ENCODE data around the gene BNC2. TPM values are rescaled to one million over a fixed set of nuclear protein-coding genes. Genes with fewer than 3 reads are reported as not detected.

BNC2 gene
- total and polyA plus RNA-seq, 2 of the 4 experiments (the other 2 are of a cell fraction), result 15.5 to 45.2 TPM

DNA sequence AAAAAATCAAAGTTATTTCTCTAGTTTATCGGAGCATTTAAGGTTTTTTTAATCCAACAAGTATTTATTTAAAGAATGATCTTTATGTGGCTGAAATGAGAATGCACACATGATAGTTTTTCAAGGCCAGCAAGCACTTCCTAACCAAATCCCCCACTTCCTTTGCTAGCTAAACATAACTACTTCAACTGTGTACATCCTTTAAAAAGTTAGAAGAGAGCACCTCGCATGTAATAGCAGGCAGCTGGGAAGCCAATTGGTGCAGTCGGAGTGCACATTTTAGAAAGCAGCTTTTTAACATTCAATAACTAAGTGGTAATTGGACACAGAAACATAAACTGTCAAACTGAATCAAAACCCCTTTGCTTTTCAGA is 245.7 kb downstream of the BNC2 start:
- Histone ChIP-seq H3K9ac (ENCODE audit: low read depth, low read length) (no peak overlapping the region; the same call in 1 of the 2 replicates), H3K79me1 (ENCODE audit: low read depth in 1 of 2, low read length in 2 of 2) (peaks cover 24 to 58% of the 10 kb centered on the region in 2 experiments), H2BK120ac (ENCODE audit: low read depth, low read length) (peak overlapping the region; percentile 12; the same call in 1 of the 2 replicates), H3K4me2 (ENCODE audit: low read depth, low read length) (no peak overlapping the region), H3K56ac (ENCODE audit: extremely low read depth, insufficient read depth, low read length) (no peak overlapping the region), H2AK9ac (replicated peaks; ENCODE audit: low read depth, low read length, poor library complexity) (no peak overlapping the region), H3K23ac (ENCODE audit: low read depth, low read length) (peak overlapping the region; percentile 74), H2AK5ac (ENCODE audit: low read depth, low read length) (no peak overlapping the region), H2BK20ac (ENCODE audit: low read depth, low read length) (no peak overlapping the region), H2AFZ (replicated peaks; ENCODE audit: low read length, poor library complexity) (no peak overlapping the region), H3K4me3 (ENCODE audit: insufficient read depth, low read depth, low read length) (no peak overlapping the region), H3K4ac (ENCODE audit: low read depth, low read length) (peak overlapping the region; percentile 6; the same call in 1 of the 2 replicates), H2BK5ac (ENCODE audit: low read depth, low read length, poor library complexity, severe bottlenecking) (no peak overlapping the region), H3K27ac (ENCODE audit: insufficient read depth, low read length) (peak overlapping the region; percentile 56; the same call in 1 of the 2 replicates), H4K91ac (ENCODE audit: insufficient read depth, low read depth, low read length) (no peak overlapping the region), H2BK15ac (ENCODE audit: low read depth, low read length) (no peak overlapping the region), H4K20me1 (ENCODE audit: insufficient read depth, low read length) (no peaks in the 10 kb centered on the region), H3K4me1 (ENCODE audit: control insufficient read depth, insufficient read depth, low read length) (peaks cover 27% of the 10 kb centered on the region), H3K14ac (replicated peaks; ENCODE audit: low read depth, low read length) (0 out of 2 replicates have a peak overlapping the region, but pooled peaks have one; percentile 22), H3K9me3 (ENCODE audit: control insufficient read depth, insufficient read depth, low read length) (no peaks in the 10 kb centered on the region), H3K36me3 (ENCODE audit: control insufficient read depth, insufficient read depth, low read length) (no peaks in the 10 kb centered on the region), H3K9me1 (ENCODE audit: insufficient read depth, low read length) (peaks cover 6% of the 10 kb centered on the region), H3K27me3 (ENCODE audit: control insufficient read depth, insufficient read depth, low read length) (no peaks in the 10 kb centered on the region), H3K18ac (ENCODE audit: low read depth, low read length) (no peak overlapping the region), H4K8ac (ENCODE audit: low read depth in 2 of 2, low read length in 2 of 2) (peak overlapping the region in 1 of 2 experiments; percentile 41; a peak in 2 of 4 replicates), H4K5ac (ENCODE audit: low read depth, low read length) (no peak overlapping the region)
- ChIA-PET CTCF (interaction anchor here (0.5 kb wide), 1 partner anchor 61 kb away, joined by 6 read pairs; no protein-coding TSS in a partner anchor), POLR2A (ENCODE audit: unreplicated experiment) (no interaction called here)
- TF ChIP-seq RAD21 (IDR thresholded peaks at IDR 0.05; ENCODE audit: low read length) (no peak), RFX5 (IDR thresholded peaks at IDR 0.05; ENCODE audit: low read depth, low read length) (no peak), BHLHE40 (IDR thresholded peaks at IDR 0.05; ENCODE audit: low read depth, low read length) (no peak), MAFK (IDR thresholded peaks at IDR 0.05; ENCODE audit: low read depth, low read length) (no peak), RCOR1 (IDR thresholded peaks at IDR 0.05; ENCODE audit: insufficient replicate concordance, low read length) (no peak), POLR2A (IDR thresholded peaks at IDR 0.05; ENCODE audit: low read depth, low read length) (no peak), FOS (IDR thresholded peaks at IDR 0.05; ENCODE audit: low read depth, low read length) (no peak), CHD1 (IDR thresholded peaks at IDR 0.05; ENCODE audit: low read depth, low read length) (no peak), NFE2L2 (IDR thresholded peaks at IDR 0.05; ENCODE audit: low read depth, low read length) (no peak), MXI1 (IDR thresholded peaks at IDR 0.05; ENCODE audit: borderline replicate concordance, low read depth, low read length) (no peak)
- TF ChIP-seq, protein P1, sequence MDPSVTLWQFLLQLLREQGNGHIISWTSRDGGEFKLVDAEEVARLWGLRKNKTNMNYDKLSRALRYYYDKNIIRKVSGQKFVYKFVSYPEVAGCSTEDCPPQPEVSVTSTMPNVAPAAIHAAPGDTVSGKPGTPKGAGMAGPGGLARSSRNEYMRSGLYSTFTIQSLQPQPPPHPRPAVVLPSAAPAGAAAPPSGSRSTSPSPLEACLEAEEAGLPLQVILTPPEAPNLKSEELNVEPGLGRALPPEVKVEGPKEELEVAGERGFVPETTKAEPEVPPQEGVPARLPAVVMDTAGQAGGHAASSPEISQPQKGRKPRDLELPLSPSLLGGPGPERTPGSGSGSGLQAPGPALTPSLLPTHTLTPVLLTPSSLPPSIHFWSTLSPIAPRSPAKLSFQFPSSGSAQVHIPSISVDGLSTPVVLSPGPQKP (IDR thresholded peaks at IDR 0.05; ENCODE audit: borderline replicate concordance, low read depth, low read length), result no peak
- no TSS peak for BruUV-seq (replicated peaks)
- intact Hi-C loops (cut with micrococcal nuclease), result loop anchor here (5.0 to 10.0 kb wide), 5 partner anchors 83 to 430 kb away; no protein-coding TSS in a partner anchor
- no CpG with 5 or more reads among the region's 3 CpGs for WGBS, 2 experiments (ENCODE audit: extremely low coverage in 2 of 2, insufficient read length in 1 of 2)
- no peak for DNase-seq
- dilution Hi-C loops (cut with HindIII; ENCODE audit: low sequenced_read_pairs, unreplicated experiment), result no loop called here
- ATAC-seq (ENCODE audit: low read depth), result no peak
- in situ Hi-C loops (cut with MboI; ENCODE audit: low sequenced_read_pairs), result loop anchor here (25.0 kb wide), 1 partner anchor 838 kb away; no protein-coding TSS in a partner anchor
